ENCODE results near the gene EGR1. TPM values are rescaled to one million over a fixed set of nuclear protein-coding genes. Genes with fewer than 3 reads are reported as not detected.

The EGR1 gene
- total RNA-seq: 100 to 1,000 TPM; 130 to 445 (median 257) TPM

DNA sequence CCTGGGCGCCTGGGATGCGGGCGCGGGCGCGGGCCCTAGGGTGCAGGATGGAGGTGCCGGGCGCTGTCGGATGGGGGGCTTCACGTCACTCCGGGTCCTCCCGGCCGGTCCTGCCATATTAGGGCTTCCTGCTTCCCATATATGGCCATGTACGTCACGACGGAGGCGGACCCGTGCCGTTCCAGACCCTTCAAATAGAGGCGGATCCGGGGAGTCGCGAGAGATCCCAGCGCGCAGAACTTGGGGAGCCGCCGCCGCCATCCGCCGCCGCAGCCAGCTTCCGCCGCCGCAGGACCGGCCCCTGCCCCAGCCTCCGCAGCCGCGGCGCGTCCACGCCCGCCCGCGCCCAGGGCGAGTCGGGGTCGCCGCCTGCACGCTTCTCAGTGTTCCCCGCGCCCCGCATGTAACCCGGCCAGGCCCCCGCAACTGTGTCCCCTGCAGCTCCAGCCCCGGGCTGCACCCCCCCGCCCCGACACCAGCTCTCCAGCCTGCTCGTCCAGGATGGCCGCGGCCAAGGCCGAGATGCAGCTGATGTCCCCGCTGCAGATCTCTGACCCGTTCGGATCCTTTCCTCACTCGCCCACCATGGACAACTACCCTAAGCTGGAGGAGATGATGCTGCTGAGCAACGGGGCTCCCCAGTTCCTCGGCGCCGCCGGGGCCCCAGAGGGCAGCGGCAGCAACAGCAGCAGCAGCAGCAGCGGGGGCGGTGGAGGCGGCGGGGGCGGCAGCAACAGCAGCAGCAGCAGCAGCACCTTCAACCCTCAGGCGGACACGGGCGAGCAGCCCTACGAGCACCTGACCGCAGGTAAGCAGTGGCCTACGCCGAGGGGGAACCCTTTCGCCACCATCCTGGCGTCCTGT lies at the start of gene EGR1:
EGR1 (plus strand) TSS at position 219 of the 864 bp plus-strand sequence; CDS start at position 502, 283 bp downstream.
- TF ChIP-seq EP300 (IDR thresholded peaks at IDR 0.05) (no peak), POLR2AphosphoS5 (IDR thresholded peaks at IDR 0.05) (peak in 2 of 3 donors; percentile 38 to 63), POLR2A (IDR thresholded peaks at IDR 0.05) (peak; percentile 96 to 99)
- Histone ChIP-seq H3K36me3 (peaks cover 15% of the 10 kb centered on the region), H3K4me3 (peak within 1 kb of the TSS; percentile 87), H3K27ac (peak within 1 kb of the TSS; percentile 99), H3K4me1 (peaks cover 76% of the 10 kb centered on the region), H3K27me3 (no peaks in the 10 kb centered on the region), H3K9me3 (no peaks in the 10 kb centered on the region)
- peak; percentile 98 for DNase-seq (ENCODE audit: low spot score in 2 of 2)
- 0% methylated on average over 23 of the region's 85 CpGs for WGBS

DNA sequence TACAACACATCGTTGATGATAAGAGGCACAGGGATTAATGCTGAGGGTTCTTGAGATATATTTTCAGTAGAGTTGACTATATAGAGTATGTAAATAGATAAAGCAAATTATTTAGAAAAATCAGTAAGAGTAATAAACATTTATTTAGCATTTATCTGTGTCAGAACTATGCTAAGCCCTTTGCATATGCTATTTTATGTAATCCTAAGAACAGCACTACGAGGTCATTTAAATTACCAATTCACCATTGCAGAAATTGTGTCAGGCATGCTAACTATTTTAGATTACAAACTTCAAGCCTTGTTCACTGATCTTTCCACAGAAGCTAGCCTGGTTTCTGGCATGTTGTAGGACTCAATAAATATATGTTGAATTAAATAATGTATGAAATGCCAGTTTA lies 46.8 kb upstream of the EGR1 start:
- no peak for TF ChIP-seq EP300 (IDR thresholded peaks at IDR 0.05)
- TF ChIP-seq, protein P1, sequence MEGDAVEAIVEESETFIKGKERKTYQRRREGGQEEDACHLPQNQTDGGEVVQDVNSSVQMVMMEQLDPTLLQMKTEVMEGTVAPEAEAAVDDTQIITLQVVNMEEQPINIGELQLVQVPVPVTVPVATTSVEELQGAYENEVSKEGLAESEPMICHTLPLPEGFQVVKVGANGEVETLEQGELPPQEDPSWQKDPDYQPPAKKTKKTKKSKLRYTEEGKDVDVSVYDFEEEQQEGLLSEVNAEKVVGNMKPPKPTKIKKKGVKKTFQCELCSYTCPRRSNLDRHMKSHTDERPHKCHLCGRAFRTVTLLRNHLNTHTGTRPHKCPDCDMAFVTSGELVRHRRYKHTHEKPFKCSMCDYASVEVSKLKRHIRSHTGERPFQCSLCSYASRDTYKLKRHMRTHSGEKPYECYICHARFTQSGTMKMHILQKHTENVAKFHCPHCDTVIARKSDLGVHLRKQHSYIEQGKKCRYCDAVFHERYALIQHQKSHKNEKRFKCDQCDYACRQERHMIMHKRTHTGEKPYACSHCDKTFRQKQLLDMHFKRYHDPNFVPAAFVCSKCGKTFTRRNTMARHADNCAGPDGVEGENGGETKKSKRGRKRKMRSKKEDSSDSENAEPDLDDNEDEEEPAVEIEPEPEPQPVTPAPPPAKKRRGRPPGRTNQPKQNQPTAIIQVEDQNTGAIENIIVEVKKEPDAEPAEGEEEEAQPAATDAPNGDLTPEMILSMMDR (IDR thresholded peaks at IDR 0.05): no peak
- no peak for TF ChIP-seq POLR2AphosphoS5 (IDR thresholded peaks at IDR 0.05)
- TF ChIP-seq POLR2A (IDR thresholded peaks at IDR 0.05): no peak
- H3K4me3 ChIP-seq: no peak overlapping the region
- H3K9me3 ChIP-seq: no peaks in the 10 kb centered on the region
- no peak overlapping the region for H3K27ac ChIP-seq
- H3K36me3 ChIP-seq: peaks cover 100% of the 10 kb centered on the region
- 96% methylated on average over 2 of the region's 2 CpGs for WGBS
- DNase-seq (ENCODE audit: low spot score in 2 of 2): no peak
- H3K27me3 ChIP-seq: no peaks in the 10 kb centered on the region
- H3K4me1 ChIP-seq: no peaks in the 10 kb centered on the region

DNA sequence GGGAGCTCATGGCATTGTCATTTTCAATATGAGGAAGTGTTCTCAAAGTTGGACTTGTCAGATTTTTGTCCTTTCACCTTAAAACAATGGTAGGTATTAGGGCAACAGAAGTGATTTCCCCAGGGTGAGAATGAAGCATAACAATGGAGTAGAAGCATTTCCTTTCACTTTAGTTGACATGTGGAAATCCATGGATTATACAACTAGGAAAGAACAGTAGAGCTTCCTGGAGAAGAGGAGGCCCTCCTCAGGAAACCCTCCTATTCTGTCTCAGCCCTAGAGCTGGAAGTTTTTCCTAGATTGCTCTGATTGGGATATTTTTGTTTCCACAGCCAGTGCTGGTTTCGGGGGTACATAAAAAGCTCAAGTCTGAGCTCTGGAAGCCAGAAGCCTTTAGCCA lies 40.2 kb upstream of the EGR1 start:
- no peaks in the 10 kb centered on the region for H3K9me3 ChIP-seq
- H3K27ac ChIP-seq: no peak overlapping the region
- TF ChIP-seq POLR2AphosphoS5 (IDR thresholded peaks at IDR 0.05) (no peak), EP300 (IDR thresholded peaks at IDR 0.05) (no peak), POLR2A (IDR thresholded peaks at IDR 0.05) (no peak)
- TF ChIP-seq, protein P1 (IDR thresholded peaks at IDR 0.05): no peak
- no peak overlapping the region for H3K4me3 ChIP-seq
- H3K4me1 ChIP-seq: no peaks in the 10 kb centered on the region
- H3K27me3 ChIP-seq: no peaks in the 10 kb centered on the region
- H3K36me3 ChIP-seq: peaks cover 99% of the 10 kb centered on the region
- 100% methylated on average over 1 of the region's 1 CpG for WGBS
- no peak for DNase-seq (ENCODE audit: low spot score in 2 of 2)

DNA sequence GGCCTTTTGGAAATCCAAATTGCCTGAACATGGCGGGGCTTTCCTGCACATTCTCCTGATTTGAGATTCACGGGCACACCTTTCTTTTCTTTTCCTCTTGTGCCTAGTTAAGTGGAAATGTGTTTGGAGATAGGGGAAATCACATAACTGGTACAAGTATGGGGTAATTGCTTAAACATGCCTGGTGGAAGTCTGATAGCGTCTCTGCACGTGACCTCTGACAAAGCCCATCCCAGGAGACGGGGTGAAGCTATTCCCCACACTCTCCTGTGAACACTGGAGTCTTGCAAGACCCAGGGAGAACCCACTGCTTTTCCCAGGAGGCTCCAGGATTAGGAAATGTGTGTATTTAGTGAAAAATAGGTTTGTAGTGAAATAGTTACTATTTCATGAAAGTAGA lies 29.3 kb upstream of the EGR1 start:
- peaks cover 61% of the 10 kb centered on the region for H3K36me3 ChIP-seq
- 73% methylated on average over 5 of the region's 5 CpGs for WGBS
- peak in 1 of 2 donors; percentile 20 for DNase-seq (ENCODE audit: low spot score in 2 of 2)

DNA sequence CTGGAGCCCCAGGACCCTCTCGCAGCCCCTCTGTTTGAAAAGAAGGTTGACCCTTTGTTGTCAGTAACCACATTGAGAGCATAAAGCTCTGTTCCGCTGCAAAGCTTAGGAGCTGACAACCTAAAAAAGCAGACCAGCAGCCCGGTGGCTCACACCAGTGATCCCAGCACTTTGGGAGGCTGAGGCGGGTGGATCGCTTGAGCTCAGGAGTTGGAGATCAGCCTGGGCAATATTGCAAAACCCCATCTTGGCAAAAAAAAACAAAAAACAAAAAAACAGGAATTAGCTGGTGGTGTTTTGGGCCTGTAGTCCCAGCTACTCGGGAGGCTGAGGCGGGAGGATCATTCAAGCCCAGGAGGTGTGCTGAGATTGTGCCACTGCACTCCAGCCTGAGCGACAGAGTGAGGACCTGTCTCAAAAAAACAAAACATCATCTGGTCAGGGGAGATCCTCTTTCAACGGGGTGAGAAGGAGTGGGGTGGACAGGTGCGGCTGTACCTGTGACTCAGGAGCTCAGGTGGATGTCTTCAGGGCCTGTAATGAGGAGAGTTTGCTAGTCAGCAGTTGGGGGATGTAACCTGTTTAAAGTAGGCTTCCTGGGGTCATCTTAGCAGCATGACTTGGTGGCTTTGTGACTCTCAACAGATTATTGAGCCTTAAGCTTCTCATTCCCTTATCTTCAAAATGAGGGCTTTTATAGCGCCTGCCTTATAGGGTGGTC lies 27.1 kb upstream of the EGR1 start:
- H3K36me3 ChIP-seq: peaks cover 38% of the 10 kb centered on the region
- H3K9me3 ChIP-seq: no peaks in the 10 kb centered on the region
- H3K4me3 ChIP-seq: peak overlapping the region; percentile 54
- H3K27me3 ChIP-seq: no peaks in the 10 kb centered on the region
- no peak for TF ChIP-seq EP300 (IDR thresholded peaks at IDR 0.05)
- TF ChIP-seq, protein P1 (IDR thresholded peaks at IDR 0.05): no peak
- no peak for TF ChIP-seq POLR2A (IDR thresholded peaks at IDR 0.05)
- TF ChIP-seq POLR2AphosphoS5 (IDR thresholded peaks at IDR 0.05): no peak
- WGBS: 79% methylated on average over 11 of the region's 11 CpGs
- H3K27ac ChIP-seq: no peak overlapping the region
- DNase-seq (ENCODE audit: low spot score in 2 of 2): no peak
- H3K4me1 ChIP-seq: peaks cover 22% of the 10 kb centered on the region

More for the DNA sequence above, 29.3 kb upstream of the EGR1 start:
- Histone ChIP-seq H3K27ac (no peak overlapping the region), H3K4me1 (peaks cover 22% of the 10 kb centered on the region), H3K27me3 (no peaks in the 10 kb centered on the region), H3K9me3 (no peaks in the 10 kb centered on the region), H3K4me3 (no peak overlapping the region)
- TF ChIP-seq POLR2AphosphoS5 (IDR thresholded peaks at IDR 0.05) (no peak), EP300 (IDR thresholded peaks at IDR 0.05) (no peak), POLR2A (IDR thresholded peaks at IDR 0.05) (no peak)
- TF ChIP-seq, protein P1 (IDR thresholded peaks at IDR 0.05): no peak

Data from suprapubic skin (tissue), 4 donors.